ENCODE data around the gene ARSJ.

ARSJ gene

DNA sequence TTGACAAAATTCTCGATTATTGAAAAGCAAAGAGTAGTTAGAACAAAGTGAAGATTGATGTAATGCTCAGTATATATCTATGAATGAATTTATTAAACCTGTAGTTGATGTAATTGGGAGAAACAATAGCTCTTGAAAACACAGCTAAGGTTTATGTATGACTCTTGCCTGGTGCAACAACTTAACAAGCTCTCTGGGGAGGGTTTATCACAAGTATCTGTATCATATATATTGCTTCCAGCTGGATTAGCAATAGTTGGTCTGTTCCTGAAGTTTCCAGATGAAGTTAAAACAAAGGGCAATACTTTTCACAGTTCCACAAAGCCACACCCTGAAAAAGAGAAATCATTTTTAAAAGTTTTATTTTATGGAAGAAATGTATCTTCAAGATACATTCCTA is 91.4 kb downstream of the ARSJ start:
- Histone ChIP-seq H3K27me3 (no peaks in the 10 kb centered on the region), H3K4me1 (no peaks in the 10 kb centered on the region; the same call in 1 of the 2 replicates), H3K4me3 (ENCODE audit: low read depth, low read length) (no peak overlapping the region), H3K36me3 (no peaks in the 10 kb centered on the region), H3K9me3 (no peaks in the 10 kb centered on the region)
- TF ChIP-seq, protein P1, sequence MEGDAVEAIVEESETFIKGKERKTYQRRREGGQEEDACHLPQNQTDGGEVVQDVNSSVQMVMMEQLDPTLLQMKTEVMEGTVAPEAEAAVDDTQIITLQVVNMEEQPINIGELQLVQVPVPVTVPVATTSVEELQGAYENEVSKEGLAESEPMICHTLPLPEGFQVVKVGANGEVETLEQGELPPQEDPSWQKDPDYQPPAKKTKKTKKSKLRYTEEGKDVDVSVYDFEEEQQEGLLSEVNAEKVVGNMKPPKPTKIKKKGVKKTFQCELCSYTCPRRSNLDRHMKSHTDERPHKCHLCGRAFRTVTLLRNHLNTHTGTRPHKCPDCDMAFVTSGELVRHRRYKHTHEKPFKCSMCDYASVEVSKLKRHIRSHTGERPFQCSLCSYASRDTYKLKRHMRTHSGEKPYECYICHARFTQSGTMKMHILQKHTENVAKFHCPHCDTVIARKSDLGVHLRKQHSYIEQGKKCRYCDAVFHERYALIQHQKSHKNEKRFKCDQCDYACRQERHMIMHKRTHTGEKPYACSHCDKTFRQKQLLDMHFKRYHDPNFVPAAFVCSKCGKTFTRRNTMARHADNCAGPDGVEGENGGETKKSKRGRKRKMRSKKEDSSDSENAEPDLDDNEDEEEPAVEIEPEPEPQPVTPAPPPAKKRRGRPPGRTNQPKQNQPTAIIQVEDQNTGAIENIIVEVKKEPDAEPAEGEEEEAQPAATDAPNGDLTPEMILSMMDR (IDR thresholded peaks at IDR 0.05; ENCODE audit: low read depth, low read length) = no peak
- no peak for DNase-seq

DNA sequence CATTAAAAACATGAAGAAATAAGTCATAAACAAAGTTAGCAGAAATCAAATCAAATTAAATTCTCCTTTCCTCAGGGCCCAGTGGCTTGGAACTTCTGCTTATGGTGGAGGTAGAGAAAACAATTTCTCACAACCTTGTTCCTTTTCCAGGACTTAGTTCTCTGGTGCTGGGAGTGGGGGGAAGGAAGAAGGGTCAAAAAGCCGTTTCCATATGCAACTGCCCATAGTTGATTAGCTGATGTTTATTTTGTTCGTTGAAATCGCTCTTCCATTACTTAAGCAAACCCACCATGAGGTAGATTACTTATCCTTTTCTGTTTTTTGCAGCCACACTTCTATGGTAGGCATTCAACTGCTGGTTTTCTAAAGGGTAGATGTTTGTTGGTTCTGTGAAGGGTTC is 94.2 kb downstream of the ARSJ start:
- Histone ChIP-seq H3K4me3 (ENCODE audit: low read depth, low read length) (no peak overlapping the region), H3K27me3 (no peaks in the 10 kb centered on the region), H3K9me3 (no peaks in the 10 kb centered on the region), H3K4me1 (no peaks in the 10 kb centered on the region; the same call in 1 of the 2 replicates), H3K36me3 (no peaks in the 10 kb centered on the region)
- no peak for DNase-seq
- TF ChIP-seq, protein P1 (IDR thresholded peaks at IDR 0.05; ENCODE audit: low read depth, low read length) = no peak

DNA sequence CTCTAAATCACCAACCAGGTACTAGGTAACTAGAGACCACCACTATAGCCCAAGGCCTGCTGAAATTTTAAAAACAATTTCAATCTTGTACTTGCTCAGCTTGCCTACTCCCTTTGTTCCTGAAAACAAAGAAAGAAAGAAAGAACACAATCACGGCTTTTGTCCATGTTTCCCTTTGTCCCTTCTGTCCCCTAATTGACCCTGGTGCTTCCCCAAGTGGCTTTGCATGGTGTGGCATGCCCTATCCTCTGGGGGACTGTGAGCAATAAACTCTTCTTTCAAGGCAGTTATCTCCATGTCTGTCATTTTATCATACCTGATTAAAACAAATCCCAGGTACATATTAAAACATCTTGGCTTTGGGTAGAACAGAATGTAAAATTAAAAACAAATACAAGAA is 94.8 kb downstream of the ARSJ start:
- DNase-seq = no peak
- no peak overlapping the region for H3K4me3 ChIP-seq (ENCODE audit: low read depth, low read length)
- no peaks in the 10 kb centered on the region; the same call in 1 of the 2 replicates for H3K4me1 ChIP-seq
- H3K27me3 ChIP-seq = no peaks in the 10 kb centered on the region
- H3K9me3 ChIP-seq = no peaks in the 10 kb centered on the region
- TF ChIP-seq, protein P1 (IDR thresholded peaks at IDR 0.05; ENCODE audit: low read depth, low read length) = no peak
- H3K36me3 ChIP-seq = no peaks in the 10 kb centered on the region

DNA sequence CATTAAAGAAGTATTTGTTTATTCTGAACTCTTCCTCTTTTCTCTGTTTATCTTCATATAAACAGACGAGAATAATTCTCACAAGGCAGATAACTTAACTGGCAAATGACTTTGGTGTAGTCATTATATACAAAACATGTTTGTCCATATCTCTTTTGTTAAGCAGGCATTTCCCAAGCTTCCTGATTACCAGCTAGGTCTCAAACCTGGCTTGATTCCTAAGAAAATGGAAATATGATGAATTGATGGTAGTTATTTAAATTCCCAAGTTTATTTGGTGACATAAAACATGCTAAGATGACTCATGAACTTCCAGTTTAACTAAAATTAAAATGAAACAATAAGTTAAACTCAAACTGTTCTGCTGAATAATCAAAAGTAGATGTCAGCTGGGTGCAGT is 96.8 kb downstream of the ARSJ start:
- Histone ChIP-seq H3K36me3 (no peaks in the 10 kb centered on the region), H3K4me3 (ENCODE audit: low read depth, low read length) (no peak overlapping the region), H3K4me1 (no peaks in the 10 kb centered on the region; the same call in 1 of the 2 replicates), H3K27me3 (no peaks in the 10 kb centered on the region), H3K9me3 (no peaks in the 10 kb centered on the region)
- DNase-seq = no peak
- TF ChIP-seq, protein P1 (IDR thresholded peaks at IDR 0.05; ENCODE audit: low read depth, low read length) = no peak

DNA sequence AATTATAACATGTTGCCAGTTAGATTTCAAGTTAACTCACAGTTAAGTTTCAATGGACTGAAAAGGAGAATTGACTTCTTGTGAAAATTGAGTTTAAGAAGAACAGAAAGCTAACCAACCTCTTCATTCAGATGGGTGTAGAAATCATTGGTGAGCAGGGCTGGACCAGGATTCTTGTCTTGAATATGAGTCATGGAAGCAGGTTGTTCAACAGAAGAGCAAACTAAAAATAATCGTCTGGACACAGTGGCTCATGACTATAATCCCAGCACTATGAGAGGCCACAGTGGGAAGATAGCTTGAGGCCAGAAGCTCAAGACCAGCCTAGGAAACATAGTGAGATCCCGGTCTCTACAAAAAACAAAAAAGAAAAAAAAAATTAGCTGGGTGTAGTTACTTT is 98.2 kb downstream of the ARSJ start:
- Histone ChIP-seq H3K36me3 (no peaks in the 10 kb centered on the region), H3K4me3 (ENCODE audit: low read depth, low read length) (no peak overlapping the region), H3K9me3 (no peaks in the 10 kb centered on the region), H3K27me3 (no peaks in the 10 kb centered on the region), H3K4me1 (no peaks in the 10 kb centered on the region; the same call in 1 of the 2 replicates)
- no peak for DNase-seq
- TF ChIP-seq, protein P1 (IDR thresholded peaks at IDR 0.05; ENCODE audit: low read depth, low read length) = no peak

DNA sequence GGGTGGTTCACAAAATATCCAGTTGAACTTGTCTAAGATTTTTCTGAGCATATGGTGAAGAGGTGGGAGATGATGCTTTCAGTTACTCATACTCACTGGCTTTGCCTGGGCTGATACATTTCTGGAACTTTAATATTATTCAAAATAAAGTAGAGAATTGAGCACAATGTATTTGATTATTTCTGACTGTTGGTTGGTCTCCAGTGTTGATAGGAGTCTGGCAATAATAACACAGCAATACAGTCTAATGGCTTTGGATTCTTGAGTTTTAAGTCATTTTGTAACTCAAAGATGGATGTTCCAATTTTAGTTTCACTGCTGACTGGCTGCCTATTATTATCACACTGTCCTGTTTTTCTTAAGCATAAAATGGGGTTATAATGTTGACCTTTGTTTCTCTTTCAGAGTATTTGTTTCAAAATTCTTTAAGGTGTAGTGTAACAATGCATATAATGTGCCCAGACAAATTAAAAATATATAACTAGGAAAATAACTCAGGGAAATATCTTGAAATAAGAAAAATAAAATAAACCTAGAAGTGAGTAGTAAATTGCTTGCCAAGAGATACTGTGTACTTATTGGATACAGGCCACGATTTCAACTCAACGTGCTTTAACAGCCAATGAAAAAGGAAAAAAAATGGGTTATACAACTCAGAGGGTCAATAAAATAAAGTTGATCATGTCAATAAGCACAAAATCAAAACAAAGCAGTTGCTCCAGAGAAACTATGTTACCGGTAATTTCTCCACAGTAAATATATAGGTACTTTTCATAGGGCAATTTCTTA is 99.0 kb downstream of the ARSJ start:
- Histone ChIP-seq H3K9me3 (no peaks in the 10 kb centered on the region), H3K36me3 (no peaks in the 10 kb centered on the region), H3K4me3 (ENCODE audit: low read depth, low read length) (no peak overlapping the region), H3K4me1 (no peaks in the 10 kb centered on the region; the same call in 1 of the 2 replicates), H3K27me3 (no peaks in the 10 kb centered on the region)
- TF ChIP-seq, protein P1 (IDR thresholded peaks at IDR 0.05; ENCODE audit: low read depth, low read length) = no peak
- no peak for DNase-seq

All from BE2C (cell line).